NCI-H1436 treated with DMSO at 0.1 percent for 48 hours (cell line): ENCODE measurements around the gene NPIPB13.
"Not testable (repeated sequence)": the region's sequence is repeated elsewhere in the genome, so short reads cannot be mapped to it uniquely, and the experiment has no call there.

Experiments
- DNase-seq: peaks from one replicate; lab custom pipeline; 2025; lab: John Stamatoyannopoulos, UW

The NPIPB13 gene

DNA sequence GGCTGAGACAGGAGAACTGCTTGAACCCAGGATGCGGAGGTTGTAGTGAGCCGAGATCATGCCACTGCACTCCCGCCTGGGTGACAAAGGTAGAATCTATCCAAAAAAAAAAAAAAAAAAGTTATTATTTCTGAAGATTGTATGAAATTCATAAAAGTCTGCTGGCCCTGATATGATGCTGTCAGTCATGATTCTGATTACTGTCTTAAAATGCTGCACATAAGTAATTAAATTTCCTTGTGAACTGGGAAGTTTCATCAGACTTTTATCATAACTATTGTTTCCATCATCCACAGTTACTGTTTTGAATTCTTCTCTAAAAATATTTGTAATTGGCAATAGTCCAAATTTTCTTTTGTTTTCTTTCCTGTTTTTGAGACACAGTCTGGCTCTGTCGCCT lies at the start of gene NPIPB13:
TSS of gene NPIPB13 (minus strand) at position 101 of the 400 bp plus-strand sequence. CDS start 2,906 bp downstream, outside the sequence.
- DNase-seq = not testable (repeated sequence)

DNA sequence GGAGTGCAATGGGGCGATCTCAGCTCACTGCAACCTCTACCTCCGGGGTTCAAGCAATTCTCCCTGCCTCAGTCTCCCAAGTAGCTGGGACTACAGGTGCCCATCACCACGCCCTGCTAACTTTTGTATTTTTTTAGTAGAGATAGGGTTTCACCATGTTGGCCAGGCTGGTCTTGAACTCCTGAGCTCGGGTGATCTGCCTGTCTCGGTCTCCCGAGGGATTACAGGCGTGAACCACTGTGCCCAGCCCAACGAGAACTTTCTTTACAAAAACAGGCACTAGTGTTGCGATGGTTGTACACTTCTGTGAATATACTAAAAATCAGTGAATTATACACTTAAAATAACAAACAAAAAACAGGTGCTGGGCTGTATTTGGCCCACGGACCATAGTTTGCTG lies 34.1 kb upstream of the NPIPB13 start:
- not testable (repeated sequence) for DNase-seq

- not testable (repeated sequence) for DNase-seq
These were observed 30.2 kb upstream of the NPIPB13 start for GRCh38 chr16:30278523-30278922.

DNA sequence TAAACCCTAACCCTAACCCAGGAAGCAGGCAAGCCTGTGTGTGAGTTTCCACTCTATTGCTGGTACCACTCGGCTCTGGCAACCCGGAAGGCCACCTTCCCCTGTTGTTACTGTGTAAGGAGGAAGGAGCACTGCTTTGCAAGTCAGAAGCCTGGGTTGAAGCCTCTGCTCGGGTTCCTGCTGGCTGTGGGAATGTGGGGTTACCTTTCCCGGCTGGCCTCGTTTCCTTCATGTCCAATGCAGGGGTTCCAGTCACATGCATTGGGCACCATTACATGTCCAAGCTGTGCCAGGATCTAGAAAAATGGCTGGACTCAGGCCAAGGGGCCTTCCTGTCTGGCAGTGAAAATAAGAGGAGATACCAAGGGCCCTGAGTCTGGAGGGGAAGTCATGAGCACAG lies 31.2 kb downstream of the NPIPB13 start:
- DNase-seq = not testable (repeated sequence)

GRCh38 chr16:30211414-30211813 lies 36.9 kb downstream of the NPIPB13 start:
- not testable (repeated sequence) for DNase-seq

- not testable (repeated sequence) for DNase-seq
These were observed 39.2 kb downstream of the NPIPB13 start for GRCh38 chr16:30209032-30209431.

DNA sequence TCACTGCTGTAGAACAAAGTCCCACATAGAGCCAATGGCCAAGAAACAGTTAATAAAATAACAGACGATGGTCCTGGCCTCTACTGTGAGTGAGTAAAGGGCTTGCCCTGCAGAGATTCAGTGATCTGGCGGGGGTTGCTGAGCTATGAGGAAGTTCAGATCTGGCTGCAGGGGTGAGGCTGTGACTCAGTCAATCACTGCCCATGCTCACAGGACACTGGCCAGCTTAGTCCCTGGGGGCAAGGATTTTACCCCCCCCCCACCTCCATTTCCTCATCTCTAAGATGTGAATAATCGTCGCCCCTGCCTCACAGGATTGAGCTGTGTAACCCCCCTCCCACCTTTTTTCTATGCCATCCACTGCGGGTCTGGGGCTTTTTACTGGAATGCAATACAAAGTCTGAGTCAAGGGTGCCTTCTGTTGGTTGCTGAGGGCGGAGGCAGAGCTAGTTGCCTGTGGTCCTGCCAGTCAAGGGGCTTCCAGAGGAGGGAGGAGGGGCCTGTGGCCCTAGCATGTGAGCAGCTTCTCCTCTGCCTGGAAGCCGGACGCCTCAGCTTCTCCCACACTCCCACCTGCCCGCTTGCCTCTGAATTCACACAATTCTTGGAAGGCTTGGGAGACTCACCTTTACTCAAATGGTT lies 41.1 kb downstream of the NPIPB13 start:
- DNase-seq = not testable (repeated sequence)

- not testable (repeated sequence) for DNase-seq
These were observed 42.0 kb downstream of the NPIPB13 start for GRCh38 chr16:30206252-30206651.

- DNase-seq = not testable (repeated sequence)
These were observed 42.6 kb downstream of the NPIPB13 start for GRCh38 chr16:30205541-30206236.

DNA sequence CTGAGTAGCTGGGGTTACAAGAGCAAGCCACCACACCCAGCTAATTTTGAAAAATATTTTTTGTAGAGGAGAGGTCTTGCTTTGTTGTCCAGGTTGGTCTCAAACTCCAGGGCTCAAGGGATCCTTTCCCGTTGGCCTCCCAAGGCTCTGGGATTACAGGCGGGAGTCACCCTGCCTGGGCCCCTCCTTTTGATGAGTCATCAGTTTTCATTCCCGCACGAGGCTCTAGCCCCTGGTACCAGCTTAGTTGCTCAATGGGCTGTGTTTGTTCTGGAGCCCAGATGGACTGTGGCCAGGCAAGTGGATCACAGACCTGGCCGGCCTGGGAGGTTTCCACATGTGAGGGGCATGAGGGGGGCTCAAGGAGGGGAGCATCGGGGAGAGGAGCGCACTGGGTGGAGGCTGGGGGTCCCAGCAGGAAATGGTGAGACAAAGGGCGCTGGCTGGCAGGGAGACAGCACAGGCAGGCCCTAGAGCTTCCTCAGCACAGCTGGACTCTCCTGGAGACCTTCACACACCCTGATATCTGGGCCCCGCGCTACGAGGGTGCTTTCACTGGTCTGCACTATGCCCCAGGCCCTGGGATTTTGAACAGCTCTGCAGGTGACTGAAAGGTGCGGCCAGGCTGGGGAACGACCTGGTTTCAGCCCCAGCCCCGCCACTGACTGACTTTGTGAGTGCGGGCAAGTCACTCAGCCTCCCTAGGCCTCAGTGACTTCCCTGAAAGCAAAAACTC lies 48.5 kb downstream of the NPIPB13 start:
- DNase-seq = not testable (repeated sequence)

DNA sequence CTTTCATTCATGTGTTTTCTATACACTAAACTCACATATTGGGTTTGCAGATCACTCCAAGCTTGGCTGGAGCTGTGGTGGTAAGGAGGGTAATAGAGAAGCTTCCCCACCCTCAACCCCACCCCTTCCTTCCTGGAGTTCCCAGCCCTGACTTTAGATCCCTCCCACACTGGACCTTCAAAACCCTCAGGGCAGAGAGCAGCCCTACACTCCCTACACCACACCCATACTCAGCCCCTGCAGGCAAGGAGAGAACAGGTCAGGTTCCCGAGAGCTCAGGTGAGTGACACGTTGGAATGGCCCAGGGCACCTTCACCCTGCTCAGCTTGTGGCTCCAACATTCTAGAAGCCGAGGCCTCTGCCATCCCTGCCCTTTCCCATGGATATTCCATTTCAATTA lies 49.2 kb downstream of the NPIPB13 start, which contains the start of gene SULT1A3:
TSS of gene SULT1A3 (plus strand) at position 207 of the 400 bp plus-strand sequence. CDS start 1,474 bp downstream, outside the sequence.
- not testable (repeated sequence) for DNase-seq
